Dedifferentiated amniotic fluid mesenchymal stem cell (primary cell): ENCODE measurements around the gene TARS2.

Experiments used
- DNase-seq: peaks from one replicate; pipeline ENCODE4 v3.0.0-alpha.2; 2016; ENCODE audit errors: extremely low spot score

TARS2 gene

GRCh38 chr1:150507912-150508864 is 21.0 kb downstream of the TARS2 start, which contains the start of gene ECM1:
TSS of gene ECM1 (plus strand) at chr1:150508109. CDS start at chr1:150508210, 101 bp downstream.
- peak; percentile 69 for DNase-seq

- no peak for DNase-seq
These were observed 21.8 kb downstream of the TARS2 start for GRCh38 chr1:150508982-150509381.

- DNase-seq, result peak; percentile 10
These were observed 24.3 kb downstream of the TARS2 start for GRCh38 chr1:150511551-150511950.

GRCh38 chr1:150511985-150512660 is 24.9 kb downstream of the TARS2 start:
- DNase-seq, result peak; percentile 13

- DNase-seq, result peak; percentile 14
These were observed 25.6 kb downstream of the TARS2 start for GRCh38 chr1:150512846-150513245.

GRCh38 chr1:150513351-150513791 is 26.2 kb downstream of the TARS2 start:
- peak; percentile 13 for DNase-seq

GRCh38 chr1:150514260-150514659 is 27.0 kb downstream of the TARS2 start:
- peak; percentile 13 for DNase-seq

GRCh38 chr1:150514913-150515327 is 27.7 kb downstream of the TARS2 start:
- DNase-seq, result no peak

GRCh38 chr1:150515328-150516049 is 28.3 kb downstream of the TARS2 start, which contains the start of gene FALEC:
TSS of gene FALEC (plus strand) at chr1:150515752.
- DNase-seq, result peak; percentile 91

GRCh38 chr1:150516050-150516591 is 28.9 kb downstream of the TARS2 start:
- DNase-seq, result no peak

GRCh38 chr1:150516616-150517015 is 29.4 kb downstream of the TARS2 start:
- no peak for DNase-seq

GRCh38 chr1:150521196-150521968 is 34.2 kb downstream of the TARS2 start:
- no peak for DNase-seq

- DNase-seq, result no peak
These were observed 38.1 kb downstream of the TARS2 start for GRCh38 chr1:150525348-150525747.

- DNase-seq, result no peak
These were observed 41.0 kb downstream of the TARS2 start for GRCh38 chr1:150528196-150528595.

GRCh38 chr1:150529017-150529416 is 41.8 kb downstream of the TARS2 start:
- DNase-seq, result no peak

GRCh38 chr1:150530491-150531159 is 43.4 kb downstream of the TARS2 start:
- no peak for DNase-seq

GRCh38 chr1:150532860-150533259 is 45.6 kb downstream of the TARS2 start:
- DNase-seq, result no peak

GRCh38 chr1:150534002-150534401 is 46.8 kb downstream of the TARS2 start:
- no peak for DNase-seq

GRCh38 chr1:150535511-150536287 is 48.5 kb downstream of the TARS2 start:
- DNase-seq, result no peak
